ENCODE data around the gene GALNT2. TPM values are rescaled to one million over a fixed set of nuclear protein-coding genes. Genes with fewer than 3 reads are reported as not detected.

Gene GALNT2
- total RNA-seq, 1 donor from 2014 or later = 66.3 TPM

GRCh38 chr1:230291731-230292620, 224.9 kb downstream of the GALNT2 start:
- no peak for TF ChIP-seq CTCF (conservative IDR thresholded peaks at IDR 0.05)
- Mint-ChIP-seq H3K9me3 (no peaks in the 10 kb centered on the region), H3K4me3 (no peak overlapping the region), H3K27ac (no peak overlapping the region), H3K36me3 (no peaks in the 10 kb centered on the region), H3K27me3 (peaks cover 55% of the 10 kb centered on the region), H3K4me1 (ENCODE audit: unreplicated experiment) (peaks cover 9% of the 10 kb centered on the region)
- DNase-seq (ENCODE audit: extremely low spot score, unreplicated experiment) = no peak

GRCh38 chr1:230292689-230293389, 225.8 kb downstream of the GALNT2 start:
- peaks cover 53% of the 10 kb centered on the region for H3K27me3 Mint-ChIP-seq
- no peak for TF ChIP-seq CTCF (conservative IDR thresholded peaks at IDR 0.05)
- no peaks in the 10 kb centered on the region for H3K9me3 Mint-ChIP-seq
- peaks cover 9% of the 10 kb centered on the region for H3K4me1 Mint-ChIP-seq (ENCODE audit: unreplicated experiment)
- H3K36me3 Mint-ChIP-seq = no peaks in the 10 kb centered on the region
- DNase-seq (ENCODE audit: extremely low spot score, unreplicated experiment) = no peak
- no peak overlapping the region for H3K4me3 Mint-ChIP-seq
- no peak overlapping the region for H3K27ac Mint-ChIP-seq

- H3K4me1 Mint-ChIP-seq (ENCODE audit: unreplicated experiment) = peaks cover 9% of the 10 kb centered on the region
- peaks cover 48% of the 10 kb centered on the region for H3K27me3 Mint-ChIP-seq
- no peak overlapping the region for H3K4me3 Mint-ChIP-seq
- no peak overlapping the region for H3K27ac Mint-ChIP-seq
- no peaks in the 10 kb centered on the region for H3K9me3 Mint-ChIP-seq
- TF ChIP-seq CTCF (conservative IDR thresholded peaks at IDR 0.05) = no peak
- no peak for DNase-seq (ENCODE audit: extremely low spot score, unreplicated experiment)
- no peaks in the 10 kb centered on the region for H3K36me3 Mint-ChIP-seq
Observed at GRCh38 chr1:230293390-230293700, 226.3 kb downstream of the GALNT2 start.

- Mint-ChIP-seq H3K27me3 (peaks cover 45% of the 10 kb centered on the region), H3K27ac (no peak overlapping the region), H3K9me3 (no peaks in the 10 kb centered on the region), H3K4me3 (no peak overlapping the region), H3K4me1 (ENCODE audit: unreplicated experiment) (peaks cover 9% of the 10 kb centered on the region), H3K36me3 (no peaks in the 10 kb centered on the region)
- TF ChIP-seq CTCF (conservative IDR thresholded peaks at IDR 0.05) = no peak
- DNase-seq (ENCODE audit: extremely low spot score, unreplicated experiment) = no peak
Observed at GRCh38 chr1:230295367-230295766, 228.3 kb downstream of the GALNT2 start.

- Mint-ChIP-seq H3K9me3 (no peaks in the 10 kb centered on the region), H3K27me3 (peaks cover 18% of the 10 kb centered on the region), H3K4me3 (peak overlapping the region; percentile 30), H3K36me3 (no peaks in the 10 kb centered on the region), H3K4me1 (ENCODE audit: unreplicated experiment) (no peaks in the 10 kb centered on the region), H3K27ac (no peak overlapping the region)
- no peak for DNase-seq (ENCODE audit: extremely low spot score, unreplicated experiment)
- no peak for TF ChIP-seq CTCF (conservative IDR thresholded peaks at IDR 0.05)
Observed at GRCh38 chr1:230299191-230300006, 232.4 kb downstream of the GALNT2 start.

Data from type B pancreatic cell (in vitro differentiated cells).